HCT116 (cell line): ENCODE results near the gene RGS2. TPM values are rescaled to one million over a fixed set of nuclear protein-coding genes. Genes with fewer than 3 reads are reported as not detected.

Source experiments
- ATAC-seq: fragments of 200-7000 bp; cut with Tn5 transposase; 2 replicates; pipeline ENCODE4 v1.9.1; 2020; ENCODE audit warnings: mild to moderate bottlenecking, moderate library complexity
- BruUV-seq: library from RNA; stranded (reverse); fragments of 400-500 nt; replicated peaks from 2 replicates; lab custom pipeline; 2021; lab: Mats Ljungman, UMichigan
- CTCF ChIA-PET: fragments of 300-600 bp; sonication (Branson Sonifier 250); formaldehyde crosslinking; loops from one replicate; lab custom pipeline; 2021; ENCODE audit warnings: antibody characterized with exemption; lab: Charles Lee
- POLR2A ChIA-PET: fragments of 300-600, 350-600 bp; sonication (Branson Sonifier 250); formaldehyde crosslinking; loops from one replicate; lab custom pipeline; 2021; ENCODE audit warnings: antibody characterized with exemption; lab: Charles Lee
- RAD21 ChIA-PET, 2 experiments: fragments of 300-600 bp; sonication (Branson Sonifier 250); formaldehyde crosslinking; loops; one replicate each; lab custom pipeline; 2023; ENCODE audit warnings: low total read pairs in 2 of 2; ENCODE audit not compliant: uncharacterized antibody in 2 of 2, unreplicated experiment in 2 of 2, low non-redundant PET in 1 of 2; lab: Charles Lee
- DNase-seq: peaks from one replicate; pipeline ENCODE4 v3.0.0-alpha.2; 2010; ENCODE audit warnings: low read depth, low spot score
- H2AFZ ChIP-seq: fragments of 200-600 bp; shearing (Covaris generic), sonication (generic); 2 replicates; pipeline ENCODE4 v1.6.1; 2017; ENCODE audit warnings: low read depth, mixed run types, mixed read lengths, antibody characterized with exemption, low read length; ENCODE audit not compliant: poor library complexity, severe bottlenecking
- H3K27ac ChIP-seq: 2 replicates; pipeline ENCODE4 v1.5.1; 2012; ENCODE audit warnings: low read depth, low read length
- H3K27me3 ChIP-seq: fragments of 200-600 bp; sonication (generic); 2 replicates; pipeline ENCODE4 v1.6.1; 2016; ENCODE audit warnings: mixed run types, low read length, mixed read lengths; ENCODE audit not compliant: insufficient read depth
- H3K36me3 ChIP-seq, 2 experiments: fragments of 200-500 bp in 1 of 2; fragments of 200-600 bp in 1 of 2; sonication (Bioruptor generic) in 1 of 2; sonication (generic) in 1 of 2; 2 replicates each; pipeline versions ENCODE4 v1.5.1 to v1.6.1; 2014 to 2016; ENCODE audit warnings: low read length in 2 of 2, inconsistent platforms in 1 of 2, mixed read lengths in 1 of 2, mixed run types in 1 of 2; ENCODE audit not compliant: insufficient read depth in 2 of 2, control insufficient read depth in 1 of 2
- H3K4me1 ChIP-seq, 2 experiments: fragments of 200-600 bp in 1 of 2; sonication (generic) in 1 of 2; 2 replicates each; pipeline versions ENCODE4 v1.5.1 to v1.6.1; 2012 to 2017; ENCODE audit warnings: low read length in 2 of 2, inconsistent platforms in 1 of 2, mild to moderate bottlenecking in 1 of 2, mixed read lengths in 1 of 2, mixed run types in 1 of 2, moderate library complexity in 1 of 2; ENCODE audit not compliant: insufficient read depth in 2 of 2, control insufficient read depth in 1 of 2
- H3K4me2 ChIP-seq: fragments of 200-600 bp; sonication (generic); 2 replicates; pipeline ENCODE4 v1.6.1; 2017; ENCODE audit warnings: mixed run types, low read length, mixed read lengths
- H3K4me3 ChIP-seq, 2 experiments: fragments of 200-600 bp in 1 of 2; sonication (generic) in 1 of 2; replicated peaks in 1 of 2; 2 replicates each; pipeline ENCODE4 v1.5.1; 2011 to 2016; ENCODE audit warnings: low read length in 2 of 2, control low read depth in 1 of 2, low read depth in 1 of 2, mild to moderate bottlenecking in 1 of 2, mixed read lengths in 1 of 2, mixed run types in 1 of 2
- H3K79me2 ChIP-seq: fragments of 200-600 bp; sonication (generic); 2 replicates; pipeline ENCODE4 v1.6.1; 2017; ENCODE audit warnings: mild to moderate bottlenecking, mixed run types, low read length, moderate library complexity, mixed read lengths; ENCODE audit not compliant: insufficient read depth
- H3K9ac ChIP-seq: fragments of 200-600 bp; sonication (generic); 2 replicates; pipeline ENCODE4 v1.6.1; 2016; ENCODE audit warnings: low read length, mixed read lengths
- H3K9me2 ChIP-seq: fragments of 200-600 bp; sonication (generic), shearing (Covaris generic); 2 replicates; pipeline ENCODE4 v1.6.1; 2017; ENCODE audit warnings: mixed run types, mild to moderate bottlenecking, moderate library complexity; ENCODE audit not compliant: insufficient read depth
- H3K9me3 ChIP-seq, 2 experiments: fragments of 200-500 bp in 1 of 2; fragments of 200-600 bp in 1 of 2; sonication (Bioruptor generic) in 1 of 2; sonication (generic) in 1 of 2; 2 replicates each; pipeline ENCODE4 v1.6.1; 2014 to 2017; ENCODE audit warnings: low read length in 2 of 2, mixed read lengths in 2 of 2, inconsistent platforms in 1 of 2, low read depth in 1 of 2, mild to moderate bottlenecking in 1 of 2, mixed run types in 1 of 2, moderate library complexity in 1 of 2; ENCODE audit not compliant: control insufficient read depth in 1 of 2, insufficient read depth in 1 of 2
- H4K20me1 ChIP-seq: fragments of 200-600 bp; sonication (generic), shearing (Covaris generic); 2 replicates; pipeline ENCODE4 v1.6.1; 2017; ENCODE audit warnings: mixed run types, mild to moderate bottlenecking, moderate library complexity; ENCODE audit not compliant: insufficient read depth
- CBX3 ChIP-seq: IDR thresholded peaks from 2 replicates; pipeline ENCODE4 v1.6.1; 2012; ENCODE audit warnings: low read depth
- CEBPB ChIP-seq: IDR thresholded peaks from 2 replicates; pipeline ENCODE4 v1.6.1; 2012; ENCODE audit warnings: low read depth
- ELF1 ChIP-seq: IDR thresholded peaks from 2 replicates; pipeline ENCODE4 v1.6.1; 2012; ENCODE audit warnings: low read depth, borderline replicate concordance
- EZH2phosphoT487 ChIP-seq: fragments of 200-600 bp; IDR thresholded peaks from 2 replicates; pipeline ENCODE4 v1.6.1; 2018; ENCODE audit warnings: antibody characterized with exemption, borderline replicate concordance
- FOSL1 ChIP-seq: IDR thresholded peaks from 2 replicates; pipeline ENCODE4 v1.6.1; 2012; ENCODE audit warnings: low read depth
- JUND ChIP-seq: IDR thresholded peaks from 2 replicates; pipeline ENCODE4 v1.6.1; 2012
- POLR2A ChIP-seq: IDR thresholded peaks from 2 replicates; pipeline ENCODE4 v1.7.0; 2011; ENCODE audit warnings: borderline replicate concordance; ENCODE audit not compliant: insufficient read depth, insufficient read length; ENCODE audit errors: extremely low read depth
- POLR2AphosphoS5 ChIP-seq: IDR thresholded peaks from 2 replicates; pipeline ENCODE4 v1.6.1; 2011; ENCODE audit warnings: mild to moderate bottlenecking, low read depth, low read length, moderate library complexity
- RAD21 ChIP-seq: IDR thresholded peaks from 2 replicates; pipeline ENCODE4 v1.6.1; 2012; ENCODE audit warnings: low read depth, mild to moderate bottlenecking
- SIN3A ChIP-seq: IDR thresholded peaks from 2 replicates; pipeline ENCODE4 v1.6.1; 2012; ENCODE audit warnings: low read depth
- SP1 ChIP-seq: IDR thresholded peaks from 2 replicates; pipeline ENCODE4 v1.6.1; 2012; ENCODE audit warnings: low read depth
- SRF ChIP-seq: IDR thresholded peaks from 2 replicates; pipeline ENCODE4 v1.6.1; 2012; ENCODE audit warnings: low read depth
- TCF7L2 ChIP-seq: IDR thresholded peaks from 2 replicates; pipeline ENCODE4 v1.7.0; 2011; ENCODE audit warnings: borderline replicate concordance, inconsistent platforms; ENCODE audit not compliant: insufficient read depth, insufficient read length; ENCODE audit errors: extremely low read depth
- YY1 ChIP-seq: IDR thresholded peaks from 2 replicates; pipeline ENCODE4 v1.6.1; 2011; ENCODE audit warnings: low read length, low read depth, moderate library complexity, mild to moderate bottlenecking; ENCODE audit not compliant: insufficient replicate concordance; ENCODE audit errors: extremely low read depth
- ZFX ChIP-seq: fragments of 450-650 bp; IDR thresholded peaks from 2 replicates; pipeline ENCODE4 v1.6.1; 2017
- intact Hi-C: fragments of 100-400 bp; cut with micrococcal nuclease; formaldehyde crosslinking; loops from 2 replicates; pipeline ENCODE4 v1.10.0; 2022
- total RNA-seq: library from RNA; stranded (reverse); gene quantifications from one replicate; pipeline ENCODE4 v1.2.1, GENCODE V29; 2021; ENCODE audit not compliant: unreplicated experiment
- TF ChIP-seq, protein P1 (sequence below): IDR thresholded peaks from 2 replicates; pipeline ENCODE4 v1.6.1; 2012
- TF ChIP-seq, protein P2 (sequence below), 3 experiments: fragments of 200-600 bp in 1 of 3; sonication (generic) in 1 of 3; IDR thresholded peaks in 2 of 3; conservative IDR thresholded peaks in 1 of 3; 2 replicates each; pipeline ENCODE4 v1.5.1; 2012 to 2017; ENCODE audit warnings: low read depth in 2 of 3, low read length in 2 of 3, antibody characterized with exemption in 1 of 3, borderline replicate concordance in 1 of 3, control low read depth in 1 of 3, mild to moderate bottlenecking in 1 of 3, mixed read lengths in 1 of 3, mixed run types in 1 of 3, moderate library complexity in 1 of 3; ENCODE audit not compliant: insufficient read depth in 1 of 3
- TF ChIP-seq, protein P3 (sequence below): IDR thresholded peaks from 2 replicates; pipeline ENCODE4 v1.6.1; 2011; ENCODE audit warnings: mild to moderate bottlenecking, low read length, moderate library complexity; ENCODE audit not compliant: insufficient replicate concordance; ENCODE audit errors: extremely low read depth
- TF ChIP-seq, protein P4 (sequence below): IDR thresholded peaks from 2 replicates; pipeline ENCODE4 v1.6.1; 2012; ENCODE audit warnings: low read depth
- TF ChIP-seq, protein P5 (sequence below): IDR thresholded peaks from 2 replicates; pipeline ENCODE4 v1.6.1; 2012

Gene RGS2
- total RNA-seq, 1 experiment from 2014 or later: 21.1 TPM

DNA sequence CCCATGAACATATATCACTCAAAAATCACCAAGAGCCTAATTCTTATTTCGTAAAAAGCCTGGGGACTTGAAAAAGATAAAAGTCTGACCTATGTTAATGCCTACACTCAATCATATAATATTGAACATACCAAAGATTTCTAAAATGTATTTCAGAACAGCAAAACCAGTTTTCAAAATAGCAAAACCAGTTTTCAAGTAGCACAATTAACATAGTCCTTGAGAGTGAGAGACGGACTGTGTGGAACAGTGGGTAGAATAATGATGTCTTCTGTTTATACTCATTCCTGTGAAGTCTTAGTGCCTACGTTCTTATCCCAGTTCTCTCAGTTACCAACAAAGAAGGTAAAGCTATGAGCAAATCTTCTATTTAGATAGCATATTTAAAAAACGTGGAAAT lies 22.3 kb upstream of the RGS2 start:
- no TSS peak for BruUV-seq
- ChIA-PET POLR2A (no interaction called here), CTCF (no interaction called here), RAD21 (no interaction called here)
- intact Hi-C loops: no loop called here
- Histone ChIP-seq H3K4me2 (no peak overlapping the region), H3K4me3 (no peak overlapping the region), H3K9me2 (no peaks in the 10 kb centered on the region), H3K9ac (no peak overlapping the region), H3K27ac (no peak overlapping the region), H3K4me1 (peaks cover 0 to 8% of the 10 kb centered on the region in 2 experiments; a peak in 1 of 4 replicates), H4K20me1 (no peaks in the 10 kb centered on the region), H2AFZ (no peak overlapping the region), H3K27me3 (no peaks in the 10 kb centered on the region), H3K79me2 (no peaks in the 10 kb centered on the region), H3K9me3 (no peaks in the 10 kb centered on the region), H3K36me3 (no peaks in the 10 kb centered on the region)
- ATAC-seq: no peak
- TF ChIP-seq YY1 (no peak), JUND (no peak), TCF7L2 (no peak), SRF (no peak), ELF1 (no peak), RAD21 (no peak), POLR2AphosphoS5 (no peak), POLR2A (no peak), SIN3A (no peak), FOSL1 (no peak), ZFX (no peak), SP1 (no peak), EZH2phosphoT487 (no peak), CEBPB (no peak), CBX3 (no peak)
- TF ChIP-seq, protein P1, sequence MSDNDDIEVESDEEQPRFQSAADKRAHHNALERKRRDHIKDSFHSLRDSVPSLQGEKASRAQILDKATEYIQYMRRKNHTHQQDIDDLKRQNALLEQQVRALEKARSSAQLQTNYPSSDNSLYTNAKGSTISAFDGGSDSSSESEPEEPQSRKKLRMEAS: no peak
- TF ChIP-seq, protein P2, sequence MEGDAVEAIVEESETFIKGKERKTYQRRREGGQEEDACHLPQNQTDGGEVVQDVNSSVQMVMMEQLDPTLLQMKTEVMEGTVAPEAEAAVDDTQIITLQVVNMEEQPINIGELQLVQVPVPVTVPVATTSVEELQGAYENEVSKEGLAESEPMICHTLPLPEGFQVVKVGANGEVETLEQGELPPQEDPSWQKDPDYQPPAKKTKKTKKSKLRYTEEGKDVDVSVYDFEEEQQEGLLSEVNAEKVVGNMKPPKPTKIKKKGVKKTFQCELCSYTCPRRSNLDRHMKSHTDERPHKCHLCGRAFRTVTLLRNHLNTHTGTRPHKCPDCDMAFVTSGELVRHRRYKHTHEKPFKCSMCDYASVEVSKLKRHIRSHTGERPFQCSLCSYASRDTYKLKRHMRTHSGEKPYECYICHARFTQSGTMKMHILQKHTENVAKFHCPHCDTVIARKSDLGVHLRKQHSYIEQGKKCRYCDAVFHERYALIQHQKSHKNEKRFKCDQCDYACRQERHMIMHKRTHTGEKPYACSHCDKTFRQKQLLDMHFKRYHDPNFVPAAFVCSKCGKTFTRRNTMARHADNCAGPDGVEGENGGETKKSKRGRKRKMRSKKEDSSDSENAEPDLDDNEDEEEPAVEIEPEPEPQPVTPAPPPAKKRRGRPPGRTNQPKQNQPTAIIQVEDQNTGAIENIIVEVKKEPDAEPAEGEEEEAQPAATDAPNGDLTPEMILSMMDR (IDR thresholded peaks at IDR 0.05 in 2 of 3, conservative IDR thresholded peaks at IDR 0.05 in 1 of 3; ENCODE audit: borderline replicate concordance in 1 of 3, insufficient read depth in 1 of 3, low read depth in 2 of 3, low read length in 2 of 3): no peak
- TF ChIP-seq, protein P3, sequence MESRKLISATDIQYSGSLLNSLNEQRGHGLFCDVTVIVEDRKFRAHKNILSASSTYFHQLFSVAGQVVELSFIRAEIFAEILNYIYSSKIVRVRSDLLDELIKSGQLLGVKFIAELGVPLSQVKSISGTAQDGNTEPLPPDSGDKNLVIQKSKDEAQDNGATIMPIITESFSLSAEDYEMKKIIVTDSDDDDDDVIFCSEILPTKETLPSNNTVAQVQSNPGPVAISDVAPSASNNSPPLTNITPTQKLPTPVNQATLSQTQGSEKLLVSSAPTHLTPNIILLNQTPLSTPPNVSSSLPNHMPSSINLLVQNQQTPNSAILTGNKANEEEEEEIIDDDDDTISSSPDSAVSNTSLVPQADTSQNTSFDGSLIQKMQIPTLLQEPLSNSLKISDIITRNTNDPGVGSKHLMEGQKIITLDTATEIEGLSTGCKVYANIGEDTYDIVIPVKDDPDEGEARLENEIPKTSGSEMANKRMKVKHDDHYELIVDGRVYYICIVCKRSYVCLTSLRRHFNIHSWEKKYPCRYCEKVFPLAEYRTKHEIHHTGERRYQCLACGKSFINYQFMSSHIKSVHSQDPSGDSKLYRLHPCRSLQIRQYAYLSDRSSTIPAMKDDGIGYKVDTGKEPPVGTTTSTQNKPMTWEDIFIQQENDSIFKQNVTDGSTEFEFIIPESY: no peak
- TF ChIP-seq, protein P4, sequence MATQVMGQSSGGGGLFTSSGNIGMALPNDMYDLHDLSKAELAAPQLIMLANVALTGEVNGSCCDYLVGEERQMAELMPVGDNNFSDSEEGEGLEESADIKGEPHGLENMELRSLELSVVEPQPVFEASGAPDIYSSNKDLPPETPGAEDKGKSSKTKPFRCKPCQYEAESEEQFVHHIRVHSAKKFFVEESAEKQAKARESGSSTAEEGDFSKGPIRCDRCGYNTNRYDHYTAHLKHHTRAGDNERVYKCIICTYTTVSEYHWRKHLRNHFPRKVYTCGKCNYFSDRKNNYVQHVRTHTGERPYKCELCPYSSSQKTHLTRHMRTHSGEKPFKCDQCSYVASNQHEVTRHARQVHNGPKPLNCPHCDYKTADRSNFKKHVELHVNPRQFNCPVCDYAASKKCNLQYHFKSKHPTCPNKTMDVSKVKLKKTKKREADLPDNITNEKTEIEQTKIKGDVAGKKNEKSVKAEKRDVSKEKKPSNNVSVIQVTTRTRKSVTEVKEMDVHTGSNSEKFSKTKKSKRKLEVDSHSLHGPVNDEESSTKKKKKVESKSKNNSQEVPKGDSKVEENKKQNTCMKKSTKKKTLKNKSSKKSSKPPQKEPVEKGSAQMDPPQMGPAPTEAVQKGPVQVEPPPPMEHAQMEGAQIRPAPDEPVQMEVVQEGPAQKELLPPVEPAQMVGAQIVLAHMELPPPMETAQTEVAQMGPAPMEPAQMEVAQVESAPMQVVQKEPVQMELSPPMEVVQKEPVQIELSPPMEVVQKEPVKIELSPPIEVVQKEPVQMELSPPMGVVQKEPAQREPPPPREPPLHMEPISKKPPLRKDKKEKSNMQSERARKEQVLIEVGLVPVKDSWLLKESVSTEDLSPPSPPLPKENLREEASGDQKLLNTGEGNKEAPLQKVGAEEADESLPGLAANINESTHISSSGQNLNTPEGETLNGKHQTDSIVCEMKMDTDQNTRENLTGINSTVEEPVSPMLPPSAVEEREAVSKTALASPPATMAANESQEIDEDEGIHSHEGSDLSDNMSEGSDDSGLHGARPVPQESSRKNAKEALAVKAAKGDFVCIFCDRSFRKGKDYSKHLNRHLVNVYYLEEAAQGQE: no peak
- TF ChIP-seq, protein P5, sequence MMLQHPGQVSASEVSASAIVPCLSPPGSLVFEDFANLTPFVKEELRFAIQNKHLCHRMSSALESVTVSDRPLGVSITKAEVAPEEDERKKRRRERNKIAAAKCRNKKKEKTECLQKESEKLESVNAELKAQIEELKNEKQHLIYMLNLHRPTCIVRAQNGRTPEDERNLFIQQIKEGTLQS: no peak
- no peak for DNase-seq
